Thyroid gland (tissue), 4 donors: ENCODE data around the gene GNL1. TPM values are rescaled to one million over a fixed set of nuclear protein-coding genes. Genes with fewer than 3 reads are reported as not detected.

Source experiments
- DNase-seq, 2 donors: peaks; one replicate each; pipeline ENCODE4 v3.0.0-alpha.2; 2019
- H3K27ac ChIP-seq, 3 donors: fragments of 200-600 bp; sonication (generic); 1 replicate in 2 of 3; 2 replicates in 1 of 3; pipeline ENCODE4 v1.5.1; 2016 to 2019; ENCODE audit warnings: mild to moderate bottlenecking in 1 of 3, moderate library complexity in 1 of 3
- H3K27me3 ChIP-seq: fragments of 200-600 bp; sonication (generic); one replicate; pipeline ENCODE4 v1.5.1; 2019
- H3K36me3 ChIP-seq, 2 donors: fragments of 200-600 bp; sonication (generic); one replicate each; pipeline ENCODE4 v1.5.1; 2016 to 2019
- H3K4me1 ChIP-seq, 2 donors: fragments of 200-600 bp; sonication (generic); one replicate each; pipeline ENCODE4 v1.5.1; 2017 to 2019
- H3K4me3 ChIP-seq, 3 donors: fragments of 200-600 bp; sonication (generic); replicated peaks in 1 of 3; 1 replicate in 2 of 3; 2 replicates in 1 of 3; pipeline ENCODE4 v1.5.1; 2016; ENCODE audit warnings: mild to moderate bottlenecking in 1 of 3
- H3K9me3 ChIP-seq: fragments of 200-600 bp; sonication (generic); one replicate; pipeline ENCODE4 v1.5.1; 2017
- POLR2A ChIP-seq, 2 donors: fragments of 450-650 bp; IDR thresholded peaks; one replicate each; pipeline ENCODE4 v1.6.1; 2017; ENCODE audit warnings: antibody characterized with exemption in 2 of 2, mild to moderate bottlenecking in 2 of 2, moderate library complexity in 1 of 2
- WGBS, 2 donors: methylation state at CpG; one replicate each; pipeline ENCODE4 v1.1.5; 2017; 5-methylcytosine and 5-hydroxymethylcytosine counted together
- intact Hi-C: fragments of 100-400 bp; cut with DNase I; formaldehyde crosslinking; loops from one replicate; pipeline ENCODE4 v1.15.1; 2023
- total RNA-seq, 4 donors: library from RNA; depleted of rRNA; stranded (reverse); fragments of >200 nt; gene quantifications; one replicate each; pipeline ENCODE4 v1.2.3, GENCODE V29; 2016
- TF ChIP-seq, protein P1 (sequence below), 6 experiments: fragments of 200-600 bp in 3 of 6; fragments of 450-650 bp in 3 of 6; sonication (generic) in 3 of 6; IDR thresholded peaks; one replicate each; pipeline ENCODE4 v1.5.1; 2016 to 2019; ENCODE audit warnings: antibody characterized with exemption in 6 of 6, mild to moderate bottlenecking in 2 of 6, inconsistent platforms in 1 of 6, moderate library complexity in 1 of 6

The GNL1 gene
- total RNA-seq, 4 donors from 2014 or later: 33.9 to 77.7 (median 37.7) TPM

DNA sequence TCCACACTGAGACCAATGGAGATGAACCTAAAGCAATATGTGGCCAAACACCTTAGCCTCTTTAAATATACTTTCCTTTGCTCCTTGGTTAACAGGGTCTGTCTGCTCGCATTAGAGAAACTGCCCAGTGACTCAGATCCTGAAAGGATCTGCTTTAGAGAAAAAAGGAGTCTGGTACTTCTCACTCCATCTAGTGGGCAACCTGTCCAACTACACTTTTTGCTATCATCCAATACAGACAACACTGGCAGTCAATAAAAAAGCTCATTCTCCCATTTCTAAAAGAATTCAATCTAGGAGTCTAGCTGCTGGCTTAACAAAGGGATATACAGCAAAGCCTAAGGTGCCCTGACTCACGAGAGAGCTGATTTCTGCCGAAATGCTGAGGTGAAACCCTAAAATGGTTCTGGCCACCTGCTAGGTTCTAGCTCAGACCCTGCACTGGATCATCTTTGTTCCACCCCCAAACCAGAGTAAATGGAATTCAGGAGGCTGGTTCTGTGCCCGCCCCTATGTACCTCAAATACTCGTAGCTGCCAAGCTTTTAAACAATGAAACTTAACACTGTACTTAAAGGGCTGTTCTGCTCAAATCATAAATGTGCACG, 11.5 kb downstream of the GNL1 start:
- intact Hi-C loops: no loop called here
- peaks cover 23 to 26% of the 10 kb centered on the region in 2 donors for H3K36me3 ChIP-seq
- DNase-seq: no peak
- TF ChIP-seq POLR2A (IDR thresholded peaks at IDR 0.05): no peak
- TF ChIP-seq, protein P1, sequence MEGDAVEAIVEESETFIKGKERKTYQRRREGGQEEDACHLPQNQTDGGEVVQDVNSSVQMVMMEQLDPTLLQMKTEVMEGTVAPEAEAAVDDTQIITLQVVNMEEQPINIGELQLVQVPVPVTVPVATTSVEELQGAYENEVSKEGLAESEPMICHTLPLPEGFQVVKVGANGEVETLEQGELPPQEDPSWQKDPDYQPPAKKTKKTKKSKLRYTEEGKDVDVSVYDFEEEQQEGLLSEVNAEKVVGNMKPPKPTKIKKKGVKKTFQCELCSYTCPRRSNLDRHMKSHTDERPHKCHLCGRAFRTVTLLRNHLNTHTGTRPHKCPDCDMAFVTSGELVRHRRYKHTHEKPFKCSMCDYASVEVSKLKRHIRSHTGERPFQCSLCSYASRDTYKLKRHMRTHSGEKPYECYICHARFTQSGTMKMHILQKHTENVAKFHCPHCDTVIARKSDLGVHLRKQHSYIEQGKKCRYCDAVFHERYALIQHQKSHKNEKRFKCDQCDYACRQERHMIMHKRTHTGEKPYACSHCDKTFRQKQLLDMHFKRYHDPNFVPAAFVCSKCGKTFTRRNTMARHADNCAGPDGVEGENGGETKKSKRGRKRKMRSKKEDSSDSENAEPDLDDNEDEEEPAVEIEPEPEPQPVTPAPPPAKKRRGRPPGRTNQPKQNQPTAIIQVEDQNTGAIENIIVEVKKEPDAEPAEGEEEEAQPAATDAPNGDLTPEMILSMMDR (IDR thresholded peaks at IDR 0.05): peak; percentile 50 to 77 (median 70)
- H3K4me3 ChIP-seq: no peak overlapping the region
- H3K27ac ChIP-seq: no peak overlapping the region
- no peaks in the 10 kb centered on the region for H3K27me3 ChIP-seq
- H3K4me1 ChIP-seq: peaks cover 5 to 8% of the 10 kb centered on the region in 2 donors
- WGBS, 2 donors: 36 to 41% methylated on average over 6 of the region's 6 CpGs
- no peaks in the 10 kb centered on the region for H3K9me3 ChIP-seq

- WGBS, 2 donors: 77 to 82% methylated on average over 3 of the region's 3 CpGs
- Histone ChIP-seq H3K36me3 (peaks cover 17 to 22% of the 10 kb centered on the region in 2 donors), H3K4me3 (no peak overlapping the region), H3K4me1 (peaks cover 5 to 8% of the 10 kb centered on the region in 2 donors), H3K27me3 (no peaks in the 10 kb centered on the region), H3K9me3 (no peaks in the 10 kb centered on the region), H3K27ac (no peak overlapping the region)
- TF ChIP-seq, protein P1 (IDR thresholded peaks at IDR 0.05): no peak
- TF ChIP-seq POLR2A (IDR thresholded peaks at IDR 0.05): no peak
- intact Hi-C loops: no loop called here
- DNase-seq: no peak
Observed at GRCh38 chr6:30543821-30544220, 12.5 kb downstream of the GNL1 start.

- no peaks in the 10 kb centered on the region for H3K9me3 ChIP-seq
- peaks cover 5 to 8% of the 10 kb centered on the region in 2 donors for H3K4me1 ChIP-seq
- H3K27me3 ChIP-seq: no peaks in the 10 kb centered on the region
- intact Hi-C loops: no loop called here
- TF ChIP-seq, protein P1 (IDR thresholded peaks at IDR 0.05): no peak
- TF ChIP-seq POLR2A (IDR thresholded peaks at IDR 0.05): no peak
- H3K4me3 ChIP-seq: no peak overlapping the region
- 68 to 72% methylated on average over 1 of the region's 1 CpG for WGBS, 2 donors
- no peak for DNase-seq
- H3K36me3 ChIP-seq: peaks cover 17 to 22% of the 10 kb centered on the region in 2 donors
- peak overlapping the region in 2 of 3 donors; percentile 33 to 35 for H3K27ac ChIP-seq
Observed at GRCh38 chr6:30542915-30543314, 13.4 kb downstream of the GNL1 start.

DNA sequence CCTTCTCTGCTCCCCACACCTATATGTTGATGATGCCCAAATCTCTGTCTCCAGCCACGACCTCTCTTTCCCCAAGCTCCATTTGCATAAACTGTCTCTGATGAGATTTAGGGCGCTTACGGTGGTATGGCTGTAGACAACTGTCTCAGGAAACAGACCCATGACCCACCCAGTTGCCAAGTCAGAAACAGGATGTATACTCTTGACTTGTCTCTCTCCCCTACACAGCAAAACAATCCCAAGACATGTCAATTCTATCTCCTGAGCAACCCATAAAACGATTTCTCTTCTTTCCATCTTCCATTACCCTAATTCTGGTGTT, 13.9 kb downstream of the GNL1 start:
- WGBS, 2 donors: 26 to 34% methylated on average over 4 of the region's 4 CpGs
- no peak for DNase-seq
- no peaks in the 10 kb centered on the region for H3K27me3 ChIP-seq
- H3K4me1 ChIP-seq: peaks cover 5 to 8% of the 10 kb centered on the region in 2 donors
- intact Hi-C loops: no loop called here
- no peaks in the 10 kb centered on the region for H3K9me3 ChIP-seq
- H3K4me3 ChIP-seq: no peak overlapping the region
- no peak for TF ChIP-seq POLR2A (IDR thresholded peaks at IDR 0.05)
- TF ChIP-seq, protein P1 (IDR thresholded peaks at IDR 0.05): no peak
- H3K36me3 ChIP-seq: peaks cover 17 to 22% of the 10 kb centered on the region in 2 donors
- H3K27ac ChIP-seq: peak overlapping the region in 2 of 3 donors; percentile 35 to 38

- intact Hi-C loops: no loop called here
Observed at GRCh38 chr6:30541515-30542403, 14.5 kb downstream of the GNL1 start.

More at GRCh38 chr6:30541515-30542403, 14.5 kb downstream of the GNL1 start:
- H3K4me3 ChIP-seq: no peak overlapping the region
- H3K9me3 ChIP-seq: no peaks in the 10 kb centered on the region
- H3K4me1 ChIP-seq: peaks cover 5 to 8% of the 10 kb centered on the region in 2 donors
- WGBS, 2 donors: 12 to 15% methylated on average over 23 of the region's 23 CpGs
- TF ChIP-seq, protein P1 (IDR thresholded peaks at IDR 0.05): peak; percentile 86 to 96 (median 94)
- no peak for TF ChIP-seq POLR2A (IDR thresholded peaks at IDR 0.05)
- no peaks in the 10 kb centered on the region for H3K27me3 ChIP-seq
- peak; percentile 71 to 75 for DNase-seq
- H3K27ac ChIP-seq: peak overlapping the region in 2 of 3 donors; percentile 35 to 38
- H3K36me3 ChIP-seq: peaks cover 14 to 16% of the 10 kb centered on the region in 2 donors
